ENCODE data around the gene TRAPPC11.

TRAPPC11 gene

DNA sequence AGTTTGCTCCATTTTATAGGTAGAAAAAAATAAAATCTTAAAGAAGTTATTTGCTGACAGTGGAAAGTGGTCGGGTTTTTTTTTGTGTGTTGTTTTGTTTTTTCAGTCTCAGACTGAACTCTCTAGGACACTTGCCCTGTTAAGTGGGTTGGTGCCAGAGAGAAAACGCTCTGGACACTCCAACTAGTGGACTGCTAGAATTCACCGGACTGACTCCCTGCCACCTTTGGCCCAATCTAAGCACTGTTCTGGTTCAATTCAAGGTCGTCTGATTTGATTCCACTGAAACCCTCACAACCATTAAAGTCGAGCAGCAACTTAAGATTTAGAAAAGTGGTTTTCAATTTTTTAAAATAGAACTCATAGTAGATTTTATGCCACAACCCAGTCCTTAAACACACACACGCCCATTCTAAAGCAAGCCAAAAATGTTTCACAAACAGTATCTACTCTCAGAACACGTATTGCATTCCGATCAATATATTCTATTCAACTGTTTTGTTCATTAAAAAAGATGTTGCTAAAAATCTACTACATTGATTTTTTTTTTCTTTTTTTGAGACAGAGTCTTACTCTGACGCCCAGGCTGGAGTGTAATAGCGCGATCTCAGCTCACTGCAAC is 27.4 kb upstream of the TRAPPC11 start:
- H3K9me3 Mint-ChIP-seq = no peaks in the 10 kb centered on the region
- no peak overlapping the region for H3K27ac Mint-ChIP-seq
- peaks cover 4% of the 10 kb centered on the region for H3K27me3 Mint-ChIP-seq (ENCODE audit: low read depth)

DNA sequence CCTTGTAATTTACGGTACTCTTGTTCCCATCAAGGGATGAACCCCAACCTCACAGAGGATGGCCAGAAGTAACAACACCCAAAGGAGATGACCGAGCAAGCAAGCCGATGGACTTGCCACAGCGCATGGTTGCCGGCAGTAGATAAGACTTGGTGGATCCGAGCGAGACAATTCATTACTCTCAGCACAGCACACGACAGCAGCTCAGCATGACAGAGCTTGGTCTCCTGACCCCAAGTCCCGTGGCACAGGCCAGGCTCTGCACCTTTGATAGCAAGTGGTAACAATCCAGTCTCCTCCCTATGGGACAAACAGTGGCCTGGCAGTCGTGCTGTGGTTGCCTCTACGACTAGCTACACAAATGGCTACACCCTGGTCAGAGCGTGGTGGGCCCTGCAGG is 26.4 kb upstream of the TRAPPC11 start:
- Mint-ChIP-seq H3K27me3 (ENCODE audit: low read depth) (peaks cover 4% of the 10 kb centered on the region), H3K9me3 (no peaks in the 10 kb centered on the region), H3K36me3 (ENCODE audit: low read depth) (no peaks in the 10 kb centered on the region), H3K4me3 (no peak overlapping the region), H3K4me1 (ENCODE audit: low read depth) (peaks cover 12% of the 10 kb centered on the region), H3K27ac (no peak overlapping the region)
- DNase-seq (ENCODE audit: low spot score) = no peak

More for the DNA sequence above, 27.4 kb upstream of the TRAPPC11 start:
- H3K4me1 Mint-ChIP-seq (ENCODE audit: low read depth) = peaks cover 8% of the 10 kb centered on the region
- no peak for DNase-seq (ENCODE audit: low spot score)
- H3K36me3 Mint-ChIP-seq (ENCODE audit: low read depth) = no peaks in the 10 kb centered on the region
- no peak overlapping the region for H3K4me3 Mint-ChIP-seq

DNA sequence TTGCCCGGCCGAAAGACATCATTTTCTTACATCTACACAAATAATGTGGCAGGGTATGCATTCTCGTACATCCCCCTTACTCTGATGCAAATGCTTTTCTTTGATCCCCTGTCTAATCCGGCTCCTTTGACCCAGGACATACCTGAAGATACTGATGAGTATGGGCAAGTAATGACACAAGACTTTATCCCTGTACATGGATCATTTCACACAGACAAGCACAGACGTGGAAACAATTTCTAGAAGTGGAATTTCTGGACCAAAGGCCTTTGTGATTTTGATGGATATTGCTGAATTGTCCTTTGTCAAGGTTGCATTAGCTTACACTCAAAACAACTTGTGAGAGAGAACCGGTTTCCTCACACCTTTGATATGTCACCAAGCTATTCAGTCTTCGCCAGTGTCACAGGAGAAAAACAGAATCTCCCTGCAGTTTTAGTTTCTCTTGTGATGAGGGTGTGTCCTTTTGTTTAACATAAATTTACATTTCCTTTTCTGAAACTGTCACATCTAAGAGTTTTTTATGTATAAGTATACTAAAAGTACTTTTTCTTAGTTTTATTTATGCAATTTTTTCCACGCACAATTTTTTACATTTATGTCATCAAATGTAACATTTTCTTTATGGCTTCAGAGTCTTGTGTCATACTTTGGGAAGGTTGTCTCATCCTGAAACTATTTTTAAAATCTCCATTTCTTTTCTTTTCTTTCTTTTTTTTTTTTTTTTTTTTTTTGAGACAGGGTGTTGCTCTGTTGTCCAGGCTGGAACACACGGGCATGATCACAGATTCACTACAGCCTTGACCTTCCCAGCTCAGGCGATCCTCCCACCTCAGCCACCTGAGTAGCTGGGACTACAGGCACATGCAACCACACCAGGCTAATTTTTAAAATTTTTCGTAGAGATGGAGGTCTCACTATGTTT is 25.4 kb upstream of the TRAPPC11 start:
- Mint-ChIP-seq H3K9me3 (no peaks in the 10 kb centered on the region), H3K36me3 (ENCODE audit: low read depth) (no peaks in the 10 kb centered on the region), H3K27ac (no peak overlapping the region), H3K4me1 (ENCODE audit: low read depth) (peaks cover 12% of the 10 kb centered on the region), H3K27me3 (ENCODE audit: low read depth) (peaks cover 4% of the 10 kb centered on the region), H3K4me3 (no peak overlapping the region)
- DNase-seq (ENCODE audit: low spot score) = no peak

DNA sequence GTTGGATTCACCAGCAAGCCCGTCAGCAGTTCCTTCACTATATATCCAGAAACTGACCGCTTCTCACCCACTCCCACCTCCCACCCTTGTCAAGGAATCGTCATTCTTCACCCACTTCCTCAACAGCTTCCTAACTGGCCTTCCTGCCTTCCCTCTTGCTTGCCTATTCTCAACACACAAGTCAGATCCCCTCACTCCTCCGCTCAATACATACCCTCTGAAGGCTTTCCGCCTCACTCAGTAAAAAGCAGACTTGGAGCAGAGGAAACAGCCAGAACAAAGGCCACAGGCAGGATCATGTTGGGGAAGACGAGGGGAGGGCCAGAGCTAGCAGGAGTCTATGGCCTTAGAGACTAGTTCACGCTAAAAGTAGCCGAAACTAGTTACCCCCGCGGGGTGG is 23.8 kb upstream of the TRAPPC11 start:
- no peak overlapping the region for H3K4me3 Mint-ChIP-seq
- no peaks in the 10 kb centered on the region for H3K36me3 Mint-ChIP-seq (ENCODE audit: low read depth)
- H3K9me3 Mint-ChIP-seq = no peaks in the 10 kb centered on the region
- DNase-seq (ENCODE audit: low spot score) = no peak
- H3K27me3 Mint-ChIP-seq (ENCODE audit: low read depth) = peaks cover 4% of the 10 kb centered on the region
- no peak overlapping the region for H3K27ac Mint-ChIP-seq
- H3K4me1 Mint-ChIP-seq (ENCODE audit: low read depth) = peaks cover 12% of the 10 kb centered on the region

DNA sequence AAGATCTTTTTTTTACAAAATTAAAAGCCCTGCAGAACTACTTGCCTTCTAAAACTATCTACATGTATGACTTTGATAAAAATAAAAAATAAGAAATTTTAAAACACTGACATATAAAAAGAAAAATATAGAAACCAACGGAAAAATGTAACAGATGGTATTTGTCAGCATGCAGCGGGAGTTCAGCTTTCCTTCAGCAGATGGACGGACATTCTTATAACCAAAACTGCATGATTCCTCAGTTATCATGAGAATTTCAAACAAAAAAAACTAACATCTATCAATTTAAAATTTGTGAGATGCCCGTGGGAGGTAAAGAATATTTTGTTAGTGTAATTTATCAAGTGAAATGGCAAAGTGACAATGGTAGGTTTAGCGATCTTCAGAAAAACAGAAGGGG is 23.4 kb upstream of the TRAPPC11 start:
- no peaks in the 10 kb centered on the region for H3K9me3 Mint-ChIP-seq
- peaks cover 4% of the 10 kb centered on the region for H3K27me3 Mint-ChIP-seq (ENCODE audit: low read depth)
- no peak overlapping the region for H3K4me3 Mint-ChIP-seq
- no peaks in the 10 kb centered on the region for H3K36me3 Mint-ChIP-seq (ENCODE audit: low read depth)
- H3K27ac Mint-ChIP-seq = no peak overlapping the region
- no peak for DNase-seq (ENCODE audit: low spot score)
- H3K4me1 Mint-ChIP-seq (ENCODE audit: low read depth) = peaks cover 12% of the 10 kb centered on the region

DNA sequence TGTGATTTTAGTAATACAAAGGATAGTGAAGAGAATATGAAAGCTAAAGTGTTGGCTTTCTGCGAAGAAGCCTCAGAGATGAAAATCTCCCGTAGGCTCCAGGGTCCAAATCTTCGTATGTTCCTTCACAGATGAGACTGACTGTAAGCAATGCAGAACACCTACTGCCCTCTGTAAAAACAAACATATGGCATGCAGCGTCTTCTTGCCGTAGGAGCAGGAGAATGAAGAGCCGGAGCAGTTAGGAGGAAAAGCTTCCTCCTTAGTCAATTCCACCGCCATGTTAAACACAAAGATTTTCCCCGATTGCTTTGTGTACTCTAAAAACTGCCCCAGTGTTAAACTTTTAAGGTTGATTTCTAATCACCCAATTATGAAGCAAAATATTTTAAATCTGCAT is 22.6 kb upstream of the TRAPPC11 start:
- Mint-ChIP-seq H3K27ac (no peak overlapping the region), H3K36me3 (ENCODE audit: low read depth) (peaks cover 5% of the 10 kb centered on the region), H3K4me1 (ENCODE audit: low read depth) (peaks cover 12% of the 10 kb centered on the region), H3K9me3 (no peaks in the 10 kb centered on the region), H3K27me3 (ENCODE audit: low read depth) (peaks cover 4% of the 10 kb centered on the region), H3K4me3 (no peak overlapping the region)
- no peak for DNase-seq (ENCODE audit: low spot score)

DNA sequence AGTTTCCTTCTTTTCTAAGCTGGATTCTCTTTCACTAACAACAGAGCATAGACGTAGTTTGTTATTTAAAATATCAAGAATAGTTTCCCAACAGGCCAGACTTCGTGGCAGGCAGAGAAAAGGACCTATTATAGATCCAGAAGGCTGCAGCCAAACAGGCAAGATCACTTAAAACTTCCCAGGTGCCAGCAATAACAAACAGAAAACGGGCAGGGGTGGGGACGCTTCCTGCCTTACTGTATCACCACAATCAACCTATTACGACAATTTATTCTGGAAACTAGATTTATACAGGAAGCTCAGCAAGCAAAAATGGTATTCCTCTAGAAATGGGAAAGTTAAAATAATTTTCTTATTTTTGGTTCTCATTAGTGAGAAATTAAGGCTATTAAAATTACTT is 22.2 kb upstream of the TRAPPC11 start:
- no peak for DNase-seq (ENCODE audit: low spot score)
- Mint-ChIP-seq H3K4me1 (ENCODE audit: low read depth) (peaks cover 12% of the 10 kb centered on the region), H3K27me3 (ENCODE audit: low read depth) (peaks cover 4% of the 10 kb centered on the region), H3K27ac (no peak overlapping the region), H3K36me3 (ENCODE audit: low read depth) (peaks cover 7% of the 10 kb centered on the region), H3K9me3 (no peaks in the 10 kb centered on the region), H3K4me3 (no peak overlapping the region)

DNA sequence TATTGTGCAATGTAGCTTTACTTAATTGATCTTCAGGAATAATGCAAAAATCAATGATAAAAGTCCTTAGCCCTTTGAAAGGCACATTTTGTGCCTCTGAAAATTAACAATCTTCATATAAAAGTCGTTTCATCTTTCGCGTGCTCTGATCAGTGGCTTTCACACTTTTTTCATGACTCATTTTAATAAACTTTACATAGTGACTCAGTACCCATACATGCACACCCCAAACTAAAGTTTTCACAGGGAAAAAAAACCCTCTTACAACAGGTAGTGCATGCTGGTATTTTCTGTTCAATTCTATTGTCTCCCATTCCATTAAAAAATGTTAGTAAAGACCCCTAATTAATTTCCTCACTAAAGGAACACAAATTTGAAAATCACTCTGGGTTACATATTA is 21.6 kb upstream of the TRAPPC11 start:
- Mint-ChIP-seq H3K9me3 (no peaks in the 10 kb centered on the region), H3K27ac (no peak overlapping the region), H3K27me3 (ENCODE audit: low read depth) (peaks cover 4% of the 10 kb centered on the region), H3K4me3 (no peak overlapping the region), H3K36me3 (ENCODE audit: low read depth) (peaks cover 9% of the 10 kb centered on the region), H3K4me1 (ENCODE audit: low read depth) (peaks cover 12% of the 10 kb centered on the region)
- DNase-seq (ENCODE audit: low spot score) = no peak

DNA sequence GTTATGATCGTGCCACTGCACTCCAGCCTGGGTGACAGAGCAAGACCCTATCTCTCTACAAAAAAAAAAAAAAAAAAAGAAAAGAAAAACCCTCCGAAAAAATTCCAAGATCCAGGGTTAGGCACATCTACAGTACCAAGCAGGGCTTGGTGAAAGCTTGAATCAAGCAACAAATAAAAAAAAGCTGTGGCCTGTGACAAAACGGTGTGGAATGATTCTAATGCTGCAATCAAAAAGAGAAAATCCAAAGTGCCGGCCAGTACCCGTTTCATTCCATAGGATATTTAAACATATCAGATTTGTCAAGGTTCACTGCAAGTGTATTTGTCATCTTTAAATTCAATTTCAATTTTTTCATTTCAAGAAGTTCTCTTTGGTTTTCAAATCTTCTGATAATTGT is 20.7 kb upstream of the TRAPPC11 start:
- H3K4me1 Mint-ChIP-seq (ENCODE audit: low read depth) = peaks cover 9% of the 10 kb centered on the region
- H3K27ac Mint-ChIP-seq = no peak overlapping the region
- no peak overlapping the region for H3K4me3 Mint-ChIP-seq
- DNase-seq (ENCODE audit: low spot score) = no peak
- no peaks in the 10 kb centered on the region for H3K9me3 Mint-ChIP-seq
- H3K36me3 Mint-ChIP-seq (ENCODE audit: low read depth) = peaks cover 11% of the 10 kb centered on the region
- peaks cover 4% of the 10 kb centered on the region for H3K27me3 Mint-ChIP-seq (ENCODE audit: low read depth)

DNA sequence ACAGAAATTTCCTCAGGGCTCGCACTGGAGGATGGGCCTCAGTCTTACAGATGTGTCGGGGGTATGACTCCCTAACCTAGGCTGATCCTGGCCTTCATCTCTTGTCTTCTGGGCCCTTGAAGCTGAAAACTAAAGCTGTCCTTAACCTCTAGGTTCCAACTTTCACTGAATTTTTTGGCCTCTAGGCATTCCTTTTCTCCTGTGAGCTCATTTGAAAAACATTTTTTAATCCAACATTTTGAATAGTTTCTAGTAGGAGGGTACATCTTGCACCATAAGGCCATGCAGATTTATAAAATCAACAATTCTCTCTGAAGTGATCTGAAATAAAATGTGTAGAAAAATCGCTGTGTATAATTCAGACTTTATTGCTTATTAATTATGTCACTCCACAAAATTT is 19.8 kb upstream of the TRAPPC11 start:
- H3K4me3 Mint-ChIP-seq = no peak overlapping the region
- H3K4me1 Mint-ChIP-seq (ENCODE audit: low read depth) = peaks cover 8% of the 10 kb centered on the region
- H3K27me3 Mint-ChIP-seq (ENCODE audit: low read depth) = peaks cover 4% of the 10 kb centered on the region
- peaks cover 17% of the 10 kb centered on the region for H3K36me3 Mint-ChIP-seq (ENCODE audit: low read depth)
- DNase-seq (ENCODE audit: low spot score) = no peak
- no peak overlapping the region for H3K27ac Mint-ChIP-seq
- no peaks in the 10 kb centered on the region for H3K9me3 Mint-ChIP-seq

DNA sequence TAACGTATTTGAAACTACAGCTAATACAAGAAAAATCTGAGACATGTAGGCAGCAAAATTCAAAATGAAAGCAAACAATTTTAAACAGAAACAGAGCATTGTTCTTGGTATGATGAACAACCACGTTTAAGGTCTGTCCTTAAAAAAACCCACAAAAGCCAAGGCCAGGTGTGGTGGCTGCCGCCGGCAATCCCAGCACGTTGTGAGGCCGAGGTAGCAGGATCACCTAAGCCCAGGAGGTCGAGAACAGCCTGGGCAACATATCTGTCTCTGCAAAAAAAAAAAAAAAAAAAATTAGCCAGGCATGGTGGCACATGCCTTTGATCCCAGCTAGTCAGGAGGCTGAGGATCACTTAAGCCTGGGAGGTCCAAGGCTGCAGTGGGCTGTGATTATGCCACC is 13.8 kb upstream of the TRAPPC11 start:
- no peaks in the 10 kb centered on the region for H3K27me3 Mint-ChIP-seq (ENCODE audit: low read depth)
- no peaks in the 10 kb centered on the region for H3K4me1 Mint-ChIP-seq (ENCODE audit: low read depth)
- H3K9me3 Mint-ChIP-seq = no peaks in the 10 kb centered on the region
- no peak overlapping the region for H3K27ac Mint-ChIP-seq
- no peak overlapping the region for H3K4me3 Mint-ChIP-seq
- H3K36me3 Mint-ChIP-seq (ENCODE audit: low read depth) = peaks cover 24% of the 10 kb centered on the region
- no peak for DNase-seq (ENCODE audit: low spot score)

DNA sequence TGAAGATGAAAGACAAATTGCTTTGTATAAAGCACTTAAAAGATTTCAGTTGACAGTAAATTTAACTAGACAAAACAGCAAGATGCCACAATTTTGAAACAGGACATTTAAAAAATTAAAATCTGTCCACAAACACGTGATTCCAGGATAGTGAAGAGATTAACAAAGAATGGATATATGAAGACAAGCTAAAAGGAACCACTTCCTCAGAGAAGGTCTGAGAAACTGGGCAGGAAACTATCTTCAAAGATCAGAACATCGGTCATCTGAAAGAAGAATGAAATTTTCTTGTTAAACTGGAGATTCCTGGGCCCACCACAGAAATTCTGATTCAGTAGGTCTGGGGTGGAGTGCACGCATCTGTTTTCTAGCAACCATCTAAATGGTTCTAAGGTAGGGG is 1.5 kb upstream of the TRAPPC11 start:
- H3K9me3 Mint-ChIP-seq = no peaks in the 10 kb centered on the region
- no peak overlapping the region for H3K27ac Mint-ChIP-seq
- peak overlapping the region; percentile 91 for H3K4me3 Mint-ChIP-seq
- no peak for DNase-seq (ENCODE audit: low spot score)
- no peaks in the 10 kb centered on the region for H3K27me3 Mint-ChIP-seq (ENCODE audit: low read depth)
- peaks cover 9% of the 10 kb centered on the region for H3K36me3 Mint-ChIP-seq (ENCODE audit: low read depth)
- H3K4me1 Mint-ChIP-seq (ENCODE audit: low read depth) = peaks cover 20% of the 10 kb centered on the region

DNA sequence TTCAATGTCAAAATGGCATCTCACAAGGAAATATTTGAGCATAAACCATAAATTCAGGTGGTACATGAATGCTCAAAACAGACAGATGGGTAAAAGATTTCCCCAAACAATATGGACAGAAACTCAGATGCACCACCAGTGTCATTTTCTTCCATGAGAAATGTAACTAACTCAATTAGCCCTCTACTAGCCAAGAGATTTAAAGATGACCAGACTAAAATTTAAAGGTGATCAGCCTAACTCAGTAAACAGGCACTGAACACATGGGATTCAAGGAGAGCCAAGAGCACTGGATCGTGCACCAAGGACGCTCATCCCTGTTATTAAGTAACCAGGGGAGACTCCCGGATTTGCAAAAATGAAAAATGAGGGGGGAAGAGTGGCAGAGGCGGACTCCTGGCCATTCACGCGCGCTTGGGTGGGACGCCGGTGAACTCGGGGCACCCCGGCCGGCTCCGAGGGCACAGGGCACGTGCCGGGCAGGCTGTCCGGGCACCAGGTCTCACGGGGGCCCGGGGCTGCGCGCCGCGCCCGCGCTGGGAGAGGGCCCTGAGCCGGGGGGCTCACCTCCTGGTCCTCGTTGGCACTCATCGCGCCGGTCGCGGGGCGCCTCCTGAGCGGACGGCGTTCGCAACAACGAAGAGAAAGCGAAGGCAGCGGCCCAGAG is 598 bp upstream of the TRAPPC11 start:
- H3K9me3 Mint-ChIP-seq = no peaks in the 10 kb centered on the region
- peaks cover 20% of the 10 kb centered on the region for H3K4me1 Mint-ChIP-seq (ENCODE audit: low read depth)
- peak; percentile 11 for DNase-seq (ENCODE audit: low spot score)
- H3K27ac Mint-ChIP-seq = peak overlapping the region; percentile 95
- H3K36me3 Mint-ChIP-seq (ENCODE audit: low read depth) = peaks cover 4% of the 10 kb centered on the region
- no peaks in the 10 kb centered on the region for H3K27me3 Mint-ChIP-seq (ENCODE audit: low read depth)
- peak overlapping the region; percentile 91 for H3K4me3 Mint-ChIP-seq

DNA sequence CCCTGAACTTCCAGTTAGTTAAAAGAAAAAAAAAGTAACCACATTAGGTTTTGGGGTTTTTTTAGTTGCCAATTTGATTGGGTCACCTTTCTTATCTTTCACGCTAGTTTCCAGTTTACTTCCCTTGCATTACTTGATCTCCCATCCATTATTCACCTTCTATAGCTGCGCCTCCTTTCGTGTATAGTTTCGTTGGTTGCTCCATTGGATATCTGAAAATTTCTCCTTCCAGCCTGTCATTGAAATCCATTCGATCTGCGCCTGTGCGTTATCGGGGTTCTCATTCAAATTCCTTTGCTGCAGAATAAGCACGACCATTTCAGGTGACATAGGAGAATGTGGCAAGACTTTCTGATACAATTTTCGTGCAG is 764 bp downstream of the TRAPPC11 start:
- Mint-ChIP-seq H3K27ac (peak overlapping the region; percentile 86), H3K4me1 (ENCODE audit: low read depth) (peaks cover 24% of the 10 kb centered on the region), H3K27me3 (ENCODE audit: low read depth) (no peaks in the 10 kb centered on the region), H3K36me3 (ENCODE audit: low read depth) (peaks cover 12% of the 10 kb centered on the region), H3K9me3 (no peaks in the 10 kb centered on the region), H3K4me3 (peak overlapping the region; percentile 88)
- no peak for DNase-seq (ENCODE audit: low spot score)
